Measurements from ENCODE around the gene CDH4. TPM values are rescaled to one million over a fixed set of nuclear protein-coding genes. Genes with fewer than 3 reads are reported as not detected.
A peak's percentile ranks its signal among the peaks of the same experiment; 100 is the strongest.

Gene CDH4
- total RNA-seq, 1 donor from 2014 or later, result not detected

DNA sequence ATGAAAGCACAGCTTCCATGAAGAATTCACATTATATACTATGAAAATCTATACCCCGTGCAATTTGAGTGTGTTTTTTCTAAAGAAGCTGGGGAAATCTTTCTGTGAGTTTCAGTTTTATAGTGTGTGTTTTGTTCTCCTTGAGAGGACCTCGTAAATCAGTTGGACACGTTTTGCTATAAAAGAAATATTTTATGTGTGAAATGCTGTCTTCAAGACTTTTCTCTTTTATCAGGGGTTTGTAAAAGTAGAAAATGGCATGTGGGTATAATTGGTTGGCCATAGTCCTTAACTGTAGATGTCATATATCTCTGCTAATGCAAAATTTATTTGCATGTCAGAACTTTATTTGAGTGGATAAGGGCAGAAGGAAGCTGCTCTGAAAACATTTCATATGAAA lies 186.2 kb downstream of the CDH4 start:
- Histone ChIP-seq H3K27ac (no peak overlapping the region), H3K4me3 (no peak overlapping the region), H3K27me3 (no peaks in the 10 kb centered on the region), H3K36me3 (no peaks in the 10 kb centered on the region), H3K9me3 (no peaks in the 10 kb centered on the region), H3K4me1 (no peaks in the 10 kb centered on the region)
- DNase-seq (ENCODE audit: low spot score in 2 of 2), result no peak
- TF ChIP-seq, protein P1, sequence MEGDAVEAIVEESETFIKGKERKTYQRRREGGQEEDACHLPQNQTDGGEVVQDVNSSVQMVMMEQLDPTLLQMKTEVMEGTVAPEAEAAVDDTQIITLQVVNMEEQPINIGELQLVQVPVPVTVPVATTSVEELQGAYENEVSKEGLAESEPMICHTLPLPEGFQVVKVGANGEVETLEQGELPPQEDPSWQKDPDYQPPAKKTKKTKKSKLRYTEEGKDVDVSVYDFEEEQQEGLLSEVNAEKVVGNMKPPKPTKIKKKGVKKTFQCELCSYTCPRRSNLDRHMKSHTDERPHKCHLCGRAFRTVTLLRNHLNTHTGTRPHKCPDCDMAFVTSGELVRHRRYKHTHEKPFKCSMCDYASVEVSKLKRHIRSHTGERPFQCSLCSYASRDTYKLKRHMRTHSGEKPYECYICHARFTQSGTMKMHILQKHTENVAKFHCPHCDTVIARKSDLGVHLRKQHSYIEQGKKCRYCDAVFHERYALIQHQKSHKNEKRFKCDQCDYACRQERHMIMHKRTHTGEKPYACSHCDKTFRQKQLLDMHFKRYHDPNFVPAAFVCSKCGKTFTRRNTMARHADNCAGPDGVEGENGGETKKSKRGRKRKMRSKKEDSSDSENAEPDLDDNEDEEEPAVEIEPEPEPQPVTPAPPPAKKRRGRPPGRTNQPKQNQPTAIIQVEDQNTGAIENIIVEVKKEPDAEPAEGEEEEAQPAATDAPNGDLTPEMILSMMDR (IDR thresholded peaks at IDR 0.05), result no peak
- intact Hi-C loops (cut with DNase I), result no loop called here

DNA sequence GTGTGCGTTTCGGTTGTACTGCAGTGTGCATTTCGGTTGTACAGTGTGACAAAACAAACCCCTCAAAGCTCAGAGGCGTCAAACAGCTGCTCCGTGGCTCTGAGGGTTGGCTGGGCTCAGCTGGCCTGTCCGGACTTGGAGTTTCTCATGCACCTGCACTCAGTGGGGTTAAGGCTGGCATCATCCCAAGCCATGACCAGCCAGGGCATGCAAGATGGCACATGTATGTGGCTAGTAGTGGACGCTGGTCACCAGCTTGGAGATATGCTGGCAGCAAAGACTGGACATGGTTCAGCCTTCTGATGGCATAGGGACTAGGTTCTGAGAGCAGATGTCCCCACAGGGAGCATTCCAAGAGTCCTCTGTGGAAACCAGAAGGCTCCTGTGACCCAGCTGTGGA lies 187.2 kb downstream of the CDH4 start:
- no peaks in the 10 kb centered on the region for H3K27me3 ChIP-seq
- no peaks in the 10 kb centered on the region for H3K36me3 ChIP-seq
- no peaks in the 10 kb centered on the region for H3K4me1 ChIP-seq
- no peak overlapping the region for H3K27ac ChIP-seq
- TF ChIP-seq, protein P1 (IDR thresholded peaks at IDR 0.05), result no peak
- no peak overlapping the region for H3K4me3 ChIP-seq
- no peaks in the 10 kb centered on the region for H3K9me3 ChIP-seq
- DNase-seq (ENCODE audit: low spot score in 2 of 2), result no peak
- intact Hi-C loops (cut with DNase I), result no loop called here

DNA sequence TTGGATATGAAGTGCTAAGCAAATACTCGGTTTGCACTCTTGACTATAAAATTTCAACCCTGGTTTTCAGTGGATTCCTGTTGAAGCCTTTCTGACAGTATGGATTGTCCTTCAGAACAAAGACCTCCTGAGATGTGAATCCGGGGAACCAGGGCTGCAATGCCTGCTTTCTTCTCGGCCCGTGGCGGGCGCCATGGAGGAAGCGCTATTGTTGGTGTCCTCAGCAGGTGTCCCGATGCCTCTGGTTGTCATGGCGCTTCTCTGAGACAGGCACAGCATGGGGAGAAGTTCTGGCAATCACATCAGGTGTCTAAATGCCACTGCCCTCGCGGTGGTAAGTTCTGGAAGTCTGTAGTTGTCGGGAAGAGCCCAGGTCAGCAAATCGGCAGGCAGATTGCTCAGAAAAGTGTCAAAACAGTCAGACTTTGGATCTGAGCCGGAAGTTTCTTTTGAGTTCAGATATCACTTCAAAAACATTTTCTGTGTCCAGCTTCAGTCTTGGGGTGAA lies 188.5 kb downstream of the CDH4 start:
- Histone ChIP-seq H3K36me3 (no peaks in the 10 kb centered on the region), H3K4me1 (no peaks in the 10 kb centered on the region), H3K27ac (no peak overlapping the region), H3K27me3 (no peaks in the 10 kb centered on the region), H3K9me3 (no peaks in the 10 kb centered on the region), H3K4me3 (no peak overlapping the region)
- TF ChIP-seq, protein P1 (IDR thresholded peaks at IDR 0.05), result no peak
- DNase-seq (ENCODE audit: low spot score in 2 of 2), result peak in 1 of 2 donors; percentile 13
- intact Hi-C loops (cut with DNase I), result no loop called here

DNA sequence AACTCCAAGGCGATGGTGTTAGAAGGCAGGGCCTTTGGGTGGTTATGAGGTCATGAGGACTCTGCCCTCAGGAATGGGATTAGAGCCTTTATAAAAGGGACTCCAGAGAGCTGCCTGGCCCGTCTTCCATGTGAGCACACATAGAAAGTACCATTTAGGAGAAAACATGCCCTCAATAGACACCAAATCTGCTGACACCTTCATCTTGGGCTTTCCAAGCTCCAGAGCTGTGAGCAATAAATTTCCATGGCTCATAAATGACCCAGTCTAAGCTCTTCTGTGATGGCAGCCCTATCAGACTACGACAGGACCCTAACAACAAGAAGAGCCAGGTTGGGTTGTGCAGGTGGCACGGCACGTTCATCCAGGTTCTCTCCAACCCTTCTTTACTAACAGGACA lies 189.5 kb downstream of the CDH4 start:
- no peaks in the 10 kb centered on the region for H3K9me3 ChIP-seq
- TF ChIP-seq, protein P1 (IDR thresholded peaks at IDR 0.05), result no peak
- no peaks in the 10 kb centered on the region for H3K36me3 ChIP-seq
- DNase-seq (ENCODE audit: low spot score in 2 of 2), result peak in 1 of 2 donors; percentile 3
- H3K27me3 ChIP-seq, result no peaks in the 10 kb centered on the region
- intact Hi-C loops (cut with DNase I), result no loop called here
- H3K4me1 ChIP-seq, result no peaks in the 10 kb centered on the region
- no peak overlapping the region for H3K4me3 ChIP-seq
- H3K27ac ChIP-seq, result no peak overlapping the region

DNA sequence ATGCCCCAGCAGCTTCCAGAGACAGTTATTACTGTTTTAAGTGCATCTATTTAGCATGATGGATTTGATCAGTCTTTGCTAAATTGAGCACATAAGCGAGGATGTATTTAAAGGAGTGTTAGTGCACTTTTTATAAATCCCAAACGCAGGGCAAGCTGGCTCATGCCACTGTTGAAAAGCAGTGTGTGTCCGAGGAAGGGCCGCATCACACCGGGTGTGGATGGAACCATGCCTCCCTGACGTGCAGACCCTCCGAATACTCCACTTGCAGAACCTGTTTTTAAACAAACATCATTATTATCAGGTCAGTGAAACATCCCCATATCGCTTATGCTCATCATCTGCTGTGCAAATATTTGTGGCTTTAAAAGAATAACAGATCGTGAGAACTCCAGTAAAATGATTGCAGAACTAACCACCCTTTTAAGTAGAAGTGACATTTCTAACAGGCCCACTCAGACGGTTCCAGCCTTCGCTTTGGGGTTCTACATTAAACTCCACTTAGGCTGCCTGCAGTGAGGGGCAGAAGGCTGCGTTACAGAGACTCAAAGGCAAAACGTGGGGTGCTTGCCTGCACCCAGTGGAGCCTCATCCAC lies 190.1 kb downstream of the CDH4 start:
- TF ChIP-seq, protein P1 (IDR thresholded peaks at IDR 0.05), result no peak
- DNase-seq (ENCODE audit: low spot score in 2 of 2), result no peak
- Histone ChIP-seq H3K4me1 (no peaks in the 10 kb centered on the region), H3K36me3 (no peaks in the 10 kb centered on the region), H3K27ac (no peak overlapping the region), H3K27me3 (no peaks in the 10 kb centered on the region), H3K9me3 (no peaks in the 10 kb centered on the region), H3K4me3 (no peak overlapping the region)
- intact Hi-C loops (cut with DNase I), result no loop called here

DNA sequence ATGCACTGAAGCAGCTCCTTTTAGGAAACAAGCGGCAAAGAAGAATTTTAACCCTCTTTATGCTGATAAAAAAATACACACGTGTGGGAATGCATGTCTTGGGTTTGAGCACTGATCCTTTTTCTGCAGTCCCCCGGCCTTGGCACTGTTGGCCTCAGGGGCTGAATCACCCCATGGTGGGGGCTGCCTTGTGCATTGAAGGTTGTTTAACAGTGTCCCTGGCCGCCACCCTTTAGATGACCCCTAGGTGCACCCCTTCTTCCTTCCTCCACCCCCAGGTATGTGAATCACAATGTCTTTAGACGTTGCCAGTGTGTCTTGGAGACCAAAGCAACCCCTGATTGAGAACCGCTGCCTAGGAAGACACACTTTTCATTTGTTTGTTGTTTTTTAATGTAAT lies 190.7 kb downstream of the CDH4 start:
- Histone ChIP-seq H3K9me3 (no peaks in the 10 kb centered on the region), H3K36me3 (no peaks in the 10 kb centered on the region), H3K27ac (no peak overlapping the region), H3K4me3 (no peak overlapping the region), H3K27me3 (no peaks in the 10 kb centered on the region), H3K4me1 (no peaks in the 10 kb centered on the region)
- no peak for DNase-seq (ENCODE audit: low spot score in 2 of 2)
- TF ChIP-seq, protein P1 (IDR thresholded peaks at IDR 0.05), result no peak
- intact Hi-C loops (cut with DNase I), result no loop called here
